GM12878 (cell line): ENCODE measurements around the gene ANO7.

Experiments
- POLR2A ChIP-seq: IDR thresholded peaks from 2 replicates; pipeline ENCODE4 v1.6.1; 2011; ENCODE audit warnings: low read depth, mild to moderate bottlenecking, low read length
- TCF12 ChIP-seq: IDR thresholded peaks from 2 replicates; pipeline ENCODE4 v1.6.1; 2011; ENCODE audit warnings: low read depth, mild to moderate bottlenecking, low read length
- TF ChIP-seq, protein P1 (sequence below): fragments of 450-650 bp; IDR thresholded peaks from 2 replicates; pipeline ENCODE4 v1.6.1; 2016; ENCODE audit warnings: mild to moderate bottlenecking
- TF ChIP-seq, protein P2 (sequence below): fragments of 450-650 bp; IDR thresholded peaks from 2 replicates; pipeline ENCODE4 v1.6.1; 2017; ENCODE audit warnings: mild to moderate bottlenecking, low read depth, inconsistent platforms; ENCODE audit not compliant: poor library complexity, severe bottlenecking

DNA sequence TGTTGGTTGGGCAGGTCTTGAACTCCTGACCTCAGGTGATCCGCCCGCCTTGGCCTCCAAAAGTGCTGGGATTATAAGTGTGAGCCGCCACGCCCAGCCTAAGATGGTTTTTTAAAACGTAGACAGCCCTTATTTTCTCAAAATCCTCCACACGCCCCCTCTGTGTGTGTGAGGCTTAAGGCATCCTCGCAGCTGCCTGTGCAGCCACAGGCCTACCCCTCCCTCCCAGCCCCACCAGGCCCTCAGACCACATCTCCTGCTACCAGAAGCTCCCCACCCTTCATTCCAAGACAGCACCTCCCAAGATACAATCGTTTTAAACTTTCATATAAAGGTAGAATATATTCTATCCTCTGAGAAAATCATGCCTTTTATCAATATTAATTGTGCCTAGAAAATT lies 4.8 kb downstream of the ANO7 start:
- TF ChIP-seq, protein P1, sequence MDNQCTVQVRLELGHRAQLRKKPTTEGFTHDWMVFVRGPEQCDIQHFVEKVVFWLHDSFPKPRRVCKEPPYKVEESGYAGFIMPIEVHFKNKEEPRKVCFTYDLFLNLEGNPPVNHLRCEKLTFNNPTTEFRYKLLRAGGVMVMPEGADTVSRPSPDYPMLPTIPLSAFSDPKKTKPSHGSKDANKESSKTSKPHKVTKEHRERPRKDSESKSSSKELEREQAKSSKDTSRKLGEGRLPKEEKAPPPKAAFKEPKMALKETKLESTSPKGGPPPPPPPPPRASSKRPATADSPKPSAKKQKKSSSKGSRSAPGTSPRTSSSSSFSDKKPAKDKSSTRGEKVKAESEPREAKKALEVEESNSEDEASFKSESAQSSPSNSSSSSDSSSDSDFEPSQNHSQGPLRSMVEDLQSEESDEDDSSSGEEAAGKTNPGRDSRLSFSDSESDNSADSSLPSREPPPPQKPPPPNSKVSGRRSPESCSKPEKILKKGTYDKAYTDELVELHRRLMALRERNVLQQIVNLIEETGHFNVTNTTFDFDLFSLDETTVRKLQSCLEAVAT: no peak
- TF ChIP-seq, protein P2, sequence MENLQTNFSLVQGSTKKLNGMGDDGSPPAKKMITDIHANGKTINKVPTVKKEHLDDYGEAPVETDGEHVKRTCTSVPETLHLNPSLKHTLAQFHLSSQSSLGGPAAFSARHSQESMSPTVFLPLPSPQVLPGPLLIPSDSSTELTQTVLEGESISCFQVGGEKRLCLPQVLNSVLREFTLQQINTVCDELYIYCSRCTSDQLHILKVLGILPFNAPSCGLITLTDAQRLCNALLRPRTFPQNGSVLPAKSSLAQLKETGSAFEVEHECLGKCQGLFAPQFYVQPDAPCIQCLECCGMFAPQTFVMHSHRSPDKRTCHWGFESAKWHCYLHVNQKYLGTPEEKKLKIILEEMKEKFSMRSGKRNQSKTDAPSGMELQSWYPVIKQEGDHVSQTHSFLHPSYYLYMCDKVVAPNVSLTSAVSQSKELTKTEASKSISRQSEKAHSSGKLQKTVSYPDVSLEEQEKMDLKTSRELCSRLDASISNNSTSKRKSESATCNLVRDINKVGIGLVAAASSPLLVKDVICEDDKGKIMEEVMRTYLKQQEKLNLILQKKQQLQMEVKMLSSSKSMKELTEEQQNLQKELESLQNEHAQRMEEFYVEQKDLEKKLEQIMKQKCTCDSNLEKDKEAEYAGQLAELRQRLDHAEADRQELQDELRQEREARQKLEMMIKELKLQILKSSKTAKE: no peak
- TF ChIP-seq TCF12: no peak
- TF ChIP-seq POLR2A: no peak
